Central memory CD8-positive, alpha-beta T cell (primary cell): ENCODE results near the gene WNT6.

Source experiments
- ATAC-seq: fragments of 150-1000 bp; cut with Tn5 transposase; replicated peaks from 2 replicates; pipeline ENCODE4 v1.10.0; 2022; ENCODE audit warnings: mild to moderate bottlenecking, moderate FRiP score, moderate number of reproducible peaks; ENCODE audit not compliant: poor library complexity, severe bottlenecking; ENCODE audit errors: extremely low read depth
- DNase-seq, 2 donors: peaks; one replicate each; pipeline ENCODE4 v3.0.0; 2021; ENCODE audit warnings: low spot score in 2 of 2
- H3K27ac Mint-ChIP-seq: one replicate; pipeline ENCODE4 v1.8.0; 2022; ENCODE audit warnings: low read depth, mild to moderate bottlenecking, moderate library complexity, mixed read lengths
- H3K27me3 Mint-ChIP-seq: one replicate; pipeline ENCODE4 v1.8.0; 2022; ENCODE audit warnings: mixed read lengths
- H3K36me3 Mint-ChIP-seq: one replicate; pipeline ENCODE4 v1.8.0; 2022; ENCODE audit warnings: mild to moderate bottlenecking, moderate library complexity, mixed read lengths; ENCODE audit not compliant: insufficient read depth
- H3K4me1 Mint-ChIP-seq: one replicate; pipeline ENCODE4 v1.8.0; 2022; ENCODE audit warnings: mixed read lengths
- H3K4me3 Mint-ChIP-seq: one replicate; pipeline ENCODE4 v1.8.0; 2022; ENCODE audit warnings: mild to moderate bottlenecking, moderate library complexity, mixed read lengths
- H3K9me3 Mint-ChIP-seq: one replicate; pipeline ENCODE4 v1.8.0; 2022; ENCODE audit warnings: mixed read lengths

Gene WNT6

DNA sequence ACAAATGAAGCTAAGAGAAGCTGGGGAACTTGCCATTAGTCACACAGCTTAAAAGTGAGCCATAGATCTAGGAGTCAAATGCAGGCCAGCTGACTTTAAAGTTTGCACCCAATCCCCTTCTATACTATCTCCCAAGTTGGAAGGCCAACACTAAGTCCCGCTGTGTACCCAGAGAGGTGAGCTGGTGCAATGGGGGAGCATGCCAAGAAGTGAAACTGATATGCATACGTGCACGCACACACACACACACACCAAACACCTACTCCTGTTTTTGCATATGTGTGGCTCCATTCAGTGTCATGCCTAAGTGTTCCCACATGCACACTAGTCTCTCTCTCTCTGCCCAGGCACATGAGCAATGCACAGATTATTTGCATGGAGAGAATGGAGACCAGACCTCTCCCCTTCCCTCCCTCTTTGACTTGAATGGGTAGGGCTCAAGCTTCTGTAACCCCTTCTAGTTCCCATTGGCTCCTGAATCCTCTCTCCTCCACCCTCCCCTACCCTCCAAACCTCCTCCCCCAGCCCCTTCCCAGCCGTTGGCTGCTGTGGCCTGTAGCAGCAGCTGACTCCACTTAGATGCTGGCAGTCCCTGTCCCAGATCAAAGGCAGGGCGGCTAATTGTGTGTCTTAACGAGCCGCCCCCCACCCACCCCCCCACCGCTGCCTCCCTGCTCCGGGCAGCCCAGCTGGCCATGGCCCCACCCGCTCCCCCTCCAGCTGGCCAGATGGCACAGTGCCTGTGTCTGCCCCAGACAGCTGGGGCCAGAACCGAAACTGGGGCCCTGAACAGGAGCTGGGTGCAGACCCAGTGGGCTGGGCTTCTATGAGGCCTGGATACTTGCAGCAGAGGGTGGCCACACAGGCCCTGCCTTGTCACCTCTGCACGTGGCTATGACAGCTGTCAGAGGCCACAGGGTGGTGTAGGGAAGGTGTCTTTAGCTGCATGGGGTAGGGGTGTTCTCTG lies 26.7 kb downstream of the WNT6 start:
- no peaks in the 10 kb centered on the region for H3K9me3 Mint-ChIP-seq
- ATAC-seq (no peak), DNase-seq (no peak)
- H3K4me1 Mint-ChIP-seq = peaks cover 27% of the 10 kb centered on the region
- no peaks in the 10 kb centered on the region for H3K36me3 Mint-ChIP-seq
- H3K27me3 Mint-ChIP-seq = peaks cover 13% of the 10 kb centered on the region
- peak overlapping the region; percentile 41 for H3K27ac Mint-ChIP-seq
- no peak overlapping the region for H3K4me3 Mint-ChIP-seq

DNA sequence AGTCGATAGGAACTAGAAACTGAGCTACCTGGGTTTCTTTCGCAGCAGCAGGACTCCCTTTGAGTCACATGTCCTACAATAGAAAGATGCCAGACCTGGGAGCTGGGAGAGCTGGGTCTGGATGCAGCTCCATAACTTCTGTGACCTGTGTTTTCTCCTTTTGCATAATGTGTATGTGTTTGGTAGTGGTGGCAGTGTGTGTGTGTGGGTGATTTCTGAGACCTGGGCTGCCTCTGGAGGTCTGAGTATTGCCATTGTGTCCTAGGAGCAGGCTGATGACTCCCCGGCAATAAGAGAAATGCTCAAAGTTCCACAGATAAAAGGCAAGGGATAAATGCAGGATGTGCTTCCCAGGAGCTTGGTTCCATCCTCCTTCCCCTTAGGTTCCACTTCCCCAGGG lies 27.5 kb downstream of the WNT6 start:
- peaks cover 7% of the 10 kb centered on the region for H3K36me3 Mint-ChIP-seq
- no peak for ATAC-seq
- DNase-seq = no peak
- H3K9me3 Mint-ChIP-seq = no peaks in the 10 kb centered on the region
- peaks cover 13% of the 10 kb centered on the region for H3K27me3 Mint-ChIP-seq
- peaks cover 29% of the 10 kb centered on the region for H3K4me1 Mint-ChIP-seq
- H3K27ac Mint-ChIP-seq = no peak overlapping the region
- H3K4me3 Mint-ChIP-seq = no peak overlapping the region

DNA sequence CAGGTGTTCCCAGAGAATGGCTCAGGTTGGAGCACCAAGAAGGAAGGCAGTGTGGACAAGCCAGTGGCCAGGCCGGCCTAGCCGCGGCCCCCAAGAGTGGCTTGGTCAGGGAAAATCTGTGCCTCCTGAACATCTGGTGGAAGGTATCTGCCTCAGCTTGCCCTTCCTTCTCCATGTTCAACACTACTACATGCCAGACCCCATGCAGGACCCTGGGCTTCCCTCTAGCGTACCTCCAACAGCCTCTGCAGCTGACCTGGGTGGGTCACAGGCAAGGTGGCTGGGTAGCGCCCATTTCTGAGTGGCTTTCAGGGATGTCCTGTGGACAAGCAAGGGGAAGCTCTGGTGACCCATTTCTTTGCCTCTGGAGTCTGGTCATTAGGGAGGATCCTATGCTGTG lies 28.7 kb downstream of the WNT6 start:
- Mint-ChIP-seq H3K4me3 (no peak overlapping the region), H3K36me3 (peaks cover 17% of the 10 kb centered on the region), H3K27me3 (peaks cover 13% of the 10 kb centered on the region), H3K4me1 (peaks cover 28% of the 10 kb centered on the region), H3K9me3 (no peaks in the 10 kb centered on the region), H3K27ac (peak overlapping the region; percentile 47)
- ATAC-seq = no peak
- no peak for DNase-seq

DNA sequence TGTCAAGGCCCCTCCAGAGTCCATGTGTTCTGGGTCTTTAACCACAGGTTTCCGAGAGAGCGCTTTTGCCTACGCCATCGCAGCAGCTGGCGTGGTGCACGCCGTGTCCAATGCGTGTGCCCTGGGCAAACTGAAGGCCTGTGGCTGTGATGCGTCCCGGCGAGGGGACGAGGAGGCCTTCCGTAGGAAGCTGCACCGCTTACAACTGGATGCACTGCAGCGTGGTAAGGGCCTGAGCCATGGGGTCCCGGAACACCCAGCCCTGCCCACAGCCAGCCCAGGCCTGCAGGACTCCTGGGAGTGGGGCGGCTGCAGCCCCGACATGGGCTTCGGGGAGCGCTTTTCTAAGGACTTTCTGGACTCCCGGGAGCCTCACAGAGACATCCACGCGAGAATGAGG lies 30.3 kb downstream of the WNT6 start:
- peaks cover 35% of the 10 kb centered on the region for H3K4me1 Mint-ChIP-seq

DNA sequence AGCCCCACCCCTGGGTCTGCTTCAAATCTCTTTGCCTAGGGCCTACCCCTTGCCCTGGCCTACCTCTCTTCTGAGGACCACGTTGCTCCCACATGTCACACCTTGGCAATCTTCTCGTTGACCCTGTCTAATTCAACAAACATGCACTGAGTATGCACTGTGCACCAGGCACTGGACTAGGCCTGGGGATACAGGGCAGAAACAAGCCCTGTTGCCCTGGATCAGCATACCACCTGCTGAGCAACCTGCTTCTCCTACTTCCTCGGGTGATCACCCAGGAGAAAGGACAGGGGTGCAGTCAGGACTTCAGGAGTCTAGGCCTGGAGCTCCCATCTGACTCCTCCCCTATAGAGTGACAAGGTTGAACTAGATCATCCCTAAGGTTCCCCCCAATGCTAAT lies 30.8 kb downstream of the WNT6 start:
- peaks cover 35% of the 10 kb centered on the region for H3K4me1 Mint-ChIP-seq
- DNase-seq (no peak), ATAC-seq (no peak)
- H3K36me3 Mint-ChIP-seq = peaks cover 27% of the 10 kb centered on the region
- H3K27ac Mint-ChIP-seq = peak overlapping the region; percentile 91
- no peak overlapping the region for H3K4me3 Mint-ChIP-seq
- no peaks in the 10 kb centered on the region for H3K9me3 Mint-ChIP-seq
- no peaks in the 10 kb centered on the region for H3K27me3 Mint-ChIP-seq

More for the DNA sequence above, 30.3 kb downstream of the WNT6 start:
- no peak for ATAC-seq
- Mint-ChIP-seq H3K4me3 (no peak overlapping the region), H3K27ac (no peak overlapping the region), H3K36me3 (peaks cover 27% of the 10 kb centered on the region), H3K9me3 (no peaks in the 10 kb centered on the region), H3K27me3 (peaks cover 4% of the 10 kb centered on the region)
- DNase-seq = no peak

DNA sequence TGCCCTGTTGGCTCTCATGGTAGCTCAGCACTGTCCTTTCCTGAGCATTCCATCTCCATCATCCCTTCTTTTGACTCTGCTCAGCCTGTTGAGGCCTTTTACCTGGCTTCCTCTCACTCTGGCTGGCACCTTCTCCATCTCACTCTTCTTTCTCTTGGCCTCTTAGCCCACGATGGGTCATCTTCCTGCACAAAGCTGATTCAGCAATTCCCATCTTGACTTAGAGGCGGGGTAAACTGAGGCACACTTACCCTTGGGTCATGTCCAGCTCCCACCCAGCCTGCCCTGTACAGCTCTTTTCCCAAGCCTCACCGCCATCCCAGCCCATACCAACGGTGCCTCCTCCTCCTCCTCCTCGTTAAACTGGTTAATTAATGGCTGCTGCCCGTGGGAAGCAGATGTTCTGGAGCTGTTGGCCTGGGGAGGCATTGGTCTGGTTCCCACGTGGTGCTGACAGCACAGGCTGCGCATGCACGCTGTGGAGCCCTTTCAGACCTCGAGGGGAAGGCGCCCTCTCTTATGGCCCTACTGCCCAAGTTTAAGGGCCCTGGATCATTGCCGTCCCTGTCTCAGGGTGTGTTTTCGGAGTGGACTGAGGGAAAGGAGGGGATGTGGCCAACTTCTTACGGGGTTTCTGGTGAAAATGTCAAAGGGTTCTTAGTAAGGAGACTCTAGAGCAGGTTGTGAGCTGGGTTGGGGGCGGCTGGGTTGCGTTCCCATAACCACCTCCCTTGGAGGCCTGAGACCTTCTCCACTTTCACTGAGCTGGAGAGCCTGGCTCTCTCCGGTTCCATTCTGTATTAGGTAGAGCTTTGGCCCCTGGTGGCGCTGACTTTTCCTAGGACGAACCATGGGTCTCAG lies 31.9 kb downstream of the WNT6 start:
- Mint-ChIP-seq H3K4me3 (peak overlapping the region; percentile 68), H3K36me3 (peaks cover 36% of the 10 kb centered on the region), H3K4me1 (peaks cover 46% of the 10 kb centered on the region), H3K27me3 (no peaks in the 10 kb centered on the region), H3K27ac (peak overlapping the region; percentile 91), H3K9me3 (no peaks in the 10 kb centered on the region)
- DNase-seq = no peak
- ATAC-seq = no peak

DNA sequence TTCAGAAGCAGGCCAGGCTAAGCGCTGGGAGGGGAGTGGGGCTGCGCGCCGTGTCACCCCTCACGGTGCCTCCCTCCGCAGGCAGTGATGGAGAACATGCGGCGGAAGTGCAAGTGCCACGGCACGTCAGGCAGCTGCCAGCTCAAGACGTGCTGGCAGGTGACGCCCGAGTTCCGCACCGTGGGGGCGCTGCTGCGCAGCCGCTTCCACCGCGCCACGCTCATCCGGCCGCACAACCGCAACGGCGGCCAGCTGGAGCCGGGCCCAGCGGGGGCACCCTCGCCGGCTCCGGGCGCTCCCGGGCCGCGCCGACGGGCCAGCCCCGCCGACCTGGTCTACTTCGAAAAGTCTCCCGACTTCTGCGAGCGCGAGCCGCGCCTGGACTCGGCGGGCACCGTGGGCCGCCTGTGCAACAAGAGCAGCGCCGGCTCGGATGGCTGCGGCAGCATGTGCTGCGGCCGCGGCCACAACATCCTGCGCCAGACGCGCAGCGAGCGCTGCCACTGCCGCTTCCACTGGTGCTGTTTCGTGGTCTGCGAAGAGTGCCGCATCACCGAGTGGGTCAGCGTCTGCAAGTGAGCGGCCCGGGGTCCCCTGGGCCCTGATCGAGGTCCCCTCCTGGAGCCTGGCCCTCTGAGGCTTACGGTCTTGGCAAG lies 33.2 kb downstream of the WNT6 start:
- DNase-seq = peak; percentile 83 to 85
- peak; percentile 66 for ATAC-seq
- Mint-ChIP-seq H3K36me3 (peaks cover 43% of the 10 kb centered on the region), H3K27ac (peak overlapping the region; percentile 91), H3K9me3 (no peaks in the 10 kb centered on the region), H3K4me1 (peaks cover 50% of the 10 kb centered on the region), H3K4me3 (peak overlapping the region; percentile 68), H3K27me3 (no peaks in the 10 kb centered on the region)

DNA sequence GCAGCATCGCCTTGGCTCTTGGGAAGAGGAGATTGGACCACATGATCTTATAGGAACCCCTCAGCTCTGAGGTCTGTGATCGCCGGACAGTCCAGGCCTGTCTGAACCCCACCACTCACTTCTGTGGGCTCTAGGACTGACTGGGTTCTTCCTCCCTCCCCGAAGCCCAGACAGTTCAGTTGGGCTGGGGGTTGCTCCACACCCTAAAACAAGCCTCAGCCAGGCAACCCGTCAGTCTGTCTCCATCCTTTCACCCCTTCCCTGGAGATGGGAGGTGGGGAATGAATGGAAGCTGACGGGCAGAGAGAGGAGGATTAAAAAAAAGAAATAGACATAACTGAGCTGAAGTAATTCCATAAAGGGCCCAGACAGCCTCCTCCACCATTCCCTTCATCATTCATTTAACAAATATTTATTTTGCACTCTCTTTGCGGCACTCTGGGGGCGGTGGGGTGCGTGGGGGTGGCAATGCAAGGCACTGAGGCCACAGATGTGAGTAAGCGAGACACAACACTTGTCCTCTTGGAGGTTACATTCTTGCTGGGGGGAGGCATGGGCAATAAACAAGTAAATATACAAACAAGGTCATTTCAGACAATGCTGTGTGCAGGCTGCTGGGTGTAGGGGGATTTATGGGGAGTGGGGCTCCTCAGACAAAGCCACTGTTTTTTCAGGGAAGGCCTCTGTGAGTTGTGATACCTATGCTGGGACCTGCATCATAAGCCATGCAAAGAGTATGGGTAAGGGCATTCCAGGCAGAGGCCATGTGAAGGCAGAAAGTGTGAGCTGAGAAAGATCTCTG lies 33.9 kb downstream of the WNT6 start:
- peak overlapping the region; percentile 91 for H3K27ac Mint-ChIP-seq
- peak overlapping the region; percentile 68 for H3K4me3 Mint-ChIP-seq
- peaks cover 57% of the 10 kb centered on the region for H3K4me1 Mint-ChIP-seq
- peaks cover 7% of the 10 kb centered on the region for H3K27me3 Mint-ChIP-seq
- peaks cover 48% of the 10 kb centered on the region for H3K36me3 Mint-ChIP-seq
- H3K9me3 Mint-ChIP-seq = no peaks in the 10 kb centered on the region
- DNase-seq (no peak), ATAC-seq (no peak)

DNA sequence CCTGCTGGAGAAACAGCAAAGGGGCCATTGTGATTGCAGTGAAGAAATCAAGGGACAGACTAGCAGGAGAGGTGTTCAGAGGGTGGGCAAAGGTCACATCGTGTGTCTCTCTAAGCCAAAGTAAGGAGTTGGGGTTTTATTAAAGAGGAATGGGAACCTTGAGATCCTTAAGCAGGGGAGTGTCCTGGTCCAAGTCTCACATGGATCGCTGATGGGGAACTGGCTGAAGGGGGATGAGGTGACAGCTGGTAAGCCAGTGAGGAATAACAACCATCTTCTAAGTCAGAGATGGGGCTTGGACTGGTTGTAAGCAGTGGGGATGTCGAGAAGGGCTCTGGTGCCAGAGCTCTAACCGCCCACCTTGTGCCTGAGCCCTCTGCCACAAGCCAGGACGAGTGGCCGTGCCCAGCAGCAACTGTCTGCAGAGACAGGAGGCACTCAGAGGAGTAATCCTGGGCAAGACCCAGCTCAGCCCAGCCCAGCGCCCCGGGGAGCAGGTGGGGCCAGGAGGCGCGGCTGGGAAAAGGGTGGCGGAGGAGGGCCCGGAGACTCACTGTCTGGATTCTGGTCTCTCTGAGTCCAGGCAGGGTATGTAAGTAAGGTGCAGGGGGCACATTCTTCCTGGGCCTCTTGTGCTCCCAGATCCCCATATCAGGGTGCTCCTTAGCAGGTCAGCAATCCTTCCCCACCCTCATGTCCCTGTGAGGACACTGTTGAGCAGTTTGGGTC lies 34.7 kb downstream of the WNT6 start:
- Mint-ChIP-seq H3K4me3 (peak overlapping the region; percentile 68), H3K27ac (peak overlapping the region; percentile 91), H3K9me3 (no peaks in the 10 kb centered on the region), H3K4me1 (peaks cover 59% of the 10 kb centered on the region), H3K36me3 (peaks cover 48% of the 10 kb centered on the region), H3K27me3 (peaks cover 7% of the 10 kb centered on the region)
- ATAC-seq = no peak
- DNase-seq = no peak

DNA sequence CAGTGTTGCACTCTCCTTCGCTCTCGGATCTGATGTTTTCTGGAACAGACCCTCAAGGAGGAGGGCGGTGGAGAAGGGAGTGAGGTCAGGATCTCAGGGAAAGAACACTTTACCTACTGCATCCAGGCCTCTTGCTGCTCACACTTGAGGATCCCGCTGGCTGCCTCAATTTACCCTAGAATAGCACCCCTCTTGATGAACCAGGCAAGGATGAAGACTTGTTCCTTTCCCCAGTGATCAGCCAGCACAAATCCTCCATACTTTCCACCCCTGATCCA lies 35.2 kb downstream of the WNT6 start:
- H3K4me1 Mint-ChIP-seq = peaks cover 59% of the 10 kb centered on the region

DNA sequence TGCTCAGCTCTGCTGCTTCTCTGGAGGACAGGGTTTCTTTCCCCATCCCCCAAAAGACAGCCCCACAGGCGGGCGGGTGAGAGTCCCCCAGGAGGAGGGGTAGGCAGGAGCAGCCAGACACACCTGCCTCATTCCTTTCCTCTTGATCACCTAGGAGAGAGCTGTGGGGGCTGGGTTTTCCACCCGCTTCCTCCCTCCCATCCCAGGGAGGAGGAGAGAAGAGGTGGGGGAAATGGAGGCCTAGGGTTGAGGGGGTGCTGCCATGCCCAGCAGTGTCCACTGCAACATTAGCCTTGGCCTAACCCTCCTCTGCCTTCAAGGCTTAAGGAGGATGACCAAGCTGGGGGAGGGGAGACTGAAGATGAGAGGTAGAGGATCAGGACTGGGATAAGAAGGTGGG lies 35.7 kb downstream of the WNT6 start:
- peaks cover 59% of the 10 kb centered on the region for H3K4me1 Mint-ChIP-seq
- no peaks in the 10 kb centered on the region for H3K9me3 Mint-ChIP-seq
- H3K27ac Mint-ChIP-seq = peak overlapping the region; percentile 91
- peaks cover 10% of the 10 kb centered on the region for H3K27me3 Mint-ChIP-seq
- ATAC-seq (no peak), DNase-seq (no peak)
- peaks cover 48% of the 10 kb centered on the region for H3K36me3 Mint-ChIP-seq
- H3K4me3 Mint-ChIP-seq = peak overlapping the region; percentile 82

More for the DNA sequence above, 35.2 kb downstream of the WNT6 start:
- H3K9me3 Mint-ChIP-seq = no peaks in the 10 kb centered on the region
- H3K27ac Mint-ChIP-seq = peak overlapping the region; percentile 91
- DNase-seq = no peak
- H3K4me3 Mint-ChIP-seq = no peak overlapping the region
- H3K27me3 Mint-ChIP-seq = peaks cover 7% of the 10 kb centered on the region
- no peak for ATAC-seq
- H3K36me3 Mint-ChIP-seq = peaks cover 48% of the 10 kb centered on the region
